ENCODE results near the gene CYP19A1. TPM values are rescaled to one million over a fixed set of nuclear protein-coding genes. Genes with fewer than 3 reads are reported as not detected.
A peak's percentile ranks its signal among the peaks of the same experiment; 100 is the strongest.
"Not testable (repeated sequence)": the region's sequence is repeated elsewhere in the genome, so short reads cannot be mapped to it uniquely, and the experiment has no call there.

The CYP19A1 gene
- total and polyA plus RNA-seq, 7 experiments from 2014 or later: 0.48 to 1.4 TPM; not detected in 5

DNA sequence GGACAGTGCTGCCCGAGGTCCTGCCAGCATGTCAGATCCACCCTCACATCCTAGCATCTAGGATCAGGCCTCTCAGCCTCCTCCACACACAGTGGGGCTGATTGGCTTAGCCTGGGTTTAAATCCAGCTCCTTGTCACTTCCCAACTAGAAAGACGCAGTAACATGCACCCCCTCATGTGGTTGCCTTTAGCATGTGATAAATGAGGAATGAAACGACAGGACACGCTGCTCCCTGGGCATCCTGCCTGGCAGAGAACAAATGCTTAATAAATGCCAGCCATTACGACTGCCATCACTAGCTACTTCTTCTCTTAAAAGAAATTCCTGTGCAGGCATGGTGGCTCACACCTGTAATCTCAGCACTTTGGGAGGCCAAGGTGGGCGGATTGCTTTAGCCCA, 149.6 kb downstream of the CYP19A1 start:
- H3K36me3 ChIP-seq (ENCODE audit: control insufficient read depth in 2 of 3, insufficient read depth in 3 of 3, low read length in 3 of 3); H3K36me3 Mint-ChIP-seq; H3K4me3 ChIP-seq (ENCODE audit: low read length); H3K4me1 ChIP-seq (ENCODE audit: control insufficient read depth in 2 of 2, insufficient read depth in 2 of 2, low read length in 2 of 2); H3K27me3 ChIP-seq (ENCODE audit: control insufficient read depth in 2 of 2, insufficient read depth in 2 of 2, low read length in 2 of 2); ATAC-seq; H3K27ac Mint-ChIP-seq; H3K4me1 Mint-ChIP-seq; intact Hi-C loops (cut with micrococcal nuclease); H3K9me3 Mint-ChIP-seq; POLR2A ChIA-PET; H3K9me3 ChIP-seq (ENCODE audit: control insufficient read depth in 2 of 3, low read length in 3 of 3); CTCF ChIA-PET; H3K4me3 Mint-ChIP-seq; DNase-seq; H3K27ac ChIP-seq (ENCODE audit: low read depth, low read length): not testable (repeated sequence)
- peaks cover 18 to 52% (median 35%) of the 10 kb centered on the region in 5 donors for H3K27me3 Mint-ChIP-seq

- H3K27ac ChIP-seq (ENCODE audit: low read depth, low read length): no peak overlapping the region
- no peaks in the 10 kb centered on the region for H3K36me3 Mint-ChIP-seq
- H3K27me3 ChIP-seq (ENCODE audit: control insufficient read depth in 2 of 2, insufficient read depth in 2 of 2, low read length in 2 of 2): peaks cover 2 to 3% of the 10 kb centered on the region in 2 donors
- CTCF ChIA-PET: no interaction called here
- POLR2A ChIA-PET: no interaction called here
- ATAC-seq: no peak
- H3K27ac Mint-ChIP-seq: no peak overlapping the region
- peaks cover 10 to 36% (median 21%) of the 10 kb centered on the region in 5 donors for H3K27me3 Mint-ChIP-seq
- DNase-seq: no peak
- intact Hi-C loops (cut with micrococcal nuclease): no loop called here
- no peaks in the 10 kb centered on the region for H3K4me1 ChIP-seq (ENCODE audit: control insufficient read depth in 2 of 2, insufficient read depth in 2 of 2, low read length in 2 of 2)
- no peaks in the 10 kb centered on the region for H3K9me3 ChIP-seq (ENCODE audit: control insufficient read depth in 2 of 3, low read length in 3 of 3)
- peaks cover 0 to 8% (median 0%) of the 10 kb centered on the region in 7 donors for H3K4me1 Mint-ChIP-seq
- peaks cover 0 to 2% (median 0%) of the 10 kb centered on the region in 11 donors for H3K9me3 Mint-ChIP-seq
- H3K4me3 Mint-ChIP-seq: no peak overlapping the region
- H3K4me3 ChIP-seq (ENCODE audit: low read length): no peak overlapping the region
- no peaks in the 10 kb centered on the region for H3K36me3 ChIP-seq (ENCODE audit: control insufficient read depth in 2 of 3, insufficient read depth in 3 of 3, low read length in 3 of 3)
Observed at GRCh38 chr15:51186891-51187290, 151.5 kb downstream of the CYP19A1 start.

DNA sequence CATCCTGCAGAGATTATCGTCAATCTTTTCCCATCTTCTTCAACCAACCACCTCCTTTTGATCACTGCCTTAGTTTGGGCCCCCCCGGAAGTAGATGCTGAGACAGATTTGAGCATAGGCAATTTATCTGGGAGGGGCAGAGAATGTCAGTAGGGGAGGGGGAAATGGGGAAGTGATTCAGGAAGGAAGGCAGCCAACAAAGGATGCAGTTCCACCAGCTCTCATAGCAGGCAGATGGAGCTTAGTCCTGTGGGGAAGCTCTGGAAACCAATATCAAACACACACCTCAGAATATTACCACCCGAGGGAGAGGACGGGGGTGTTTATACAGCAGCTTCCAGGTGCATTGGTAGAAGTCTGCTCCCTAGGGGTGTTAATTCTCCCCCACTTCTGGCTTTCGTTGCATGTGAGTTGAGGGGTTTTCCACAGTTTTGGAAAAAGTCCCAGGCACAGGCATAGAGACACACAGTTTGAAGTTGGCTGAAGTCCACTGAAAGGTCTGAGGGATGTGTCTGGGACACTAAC, 152.2 kb downstream of the CYP19A1 start:
- Histone ChIP-seq H3K27me3 (ENCODE audit: control insufficient read depth in 2 of 2, insufficient read depth in 2 of 2, low read length in 2 of 2) (peaks cover 2 to 3% of the 10 kb centered on the region in 2 donors), H3K4me3 (ENCODE audit: low read length) (no peak overlapping the region), H3K4me1 (ENCODE audit: control insufficient read depth in 2 of 2, insufficient read depth in 2 of 2, low read length in 2 of 2) (no peaks in the 10 kb centered on the region), H3K9me3 (ENCODE audit: control insufficient read depth in 2 of 3, low read length in 3 of 3) (no peaks in the 10 kb centered on the region), H3K36me3 (ENCODE audit: control insufficient read depth in 2 of 3, insufficient read depth in 3 of 3, low read length in 3 of 3) (no peaks in the 10 kb centered on the region), H3K27ac (ENCODE audit: low read depth, low read length) (no peak overlapping the region)
- no peak for DNase-seq
- Mint-ChIP-seq H3K4me1 (peaks cover 0 to 7% (median 0%) of the 10 kb centered on the region in 7 donors), H3K4me3 (no peak overlapping the region), H3K27me3 (peaks cover 10 to 31% (median 16%) of the 10 kb centered on the region in 5 donors), H3K36me3 (no peaks in the 10 kb centered on the region), H3K27ac (no peak overlapping the region), H3K9me3 (peaks cover 0 to 2% (median 0%) of the 10 kb centered on the region in 11 donors)
- CTCF ChIA-PET: no interaction called here
- intact Hi-C loops (cut with micrococcal nuclease): no loop called here
- ATAC-seq: no peak
- POLR2A ChIA-PET: no interaction called here

GRCh38 chr15:51185213-51186159, 152.9 kb downstream of the CYP19A1 start:
- peaks cover 2 to 3% of the 10 kb centered on the region in 2 donors for H3K27me3 ChIP-seq (ENCODE audit: control insufficient read depth in 2 of 2, insufficient read depth in 2 of 2, low read length in 2 of 2)
- peaks cover 10 to 29% (median 19%) of the 10 kb centered on the region in 5 donors for H3K27me3 Mint-ChIP-seq
- H3K9me3 ChIP-seq (ENCODE audit: control insufficient read depth in 2 of 3, low read length in 3 of 3): no peaks in the 10 kb centered on the region
- no peak overlapping the region for H3K4me3 Mint-ChIP-seq
- no peak overlapping the region for H3K27ac ChIP-seq (ENCODE audit: low read depth, low read length)
- no peaks in the 10 kb centered on the region for H3K36me3 Mint-ChIP-seq
- no peaks in the 10 kb centered on the region for H3K36me3 ChIP-seq (ENCODE audit: control insufficient read depth in 2 of 3, insufficient read depth in 3 of 3, low read length in 3 of 3)
- no peaks in the 10 kb centered on the region for H3K4me1 ChIP-seq (ENCODE audit: control insufficient read depth in 2 of 2, insufficient read depth in 2 of 2, low read length in 2 of 2)
- DNase-seq: no peak
- CTCF ChIA-PET: no interaction called here
- H3K27ac Mint-ChIP-seq: no peak overlapping the region
- peaks cover 0 to 2% (median 0%) of the 10 kb centered on the region in 11 donors for H3K9me3 Mint-ChIP-seq
- POLR2A ChIA-PET: no interaction called here
- ATAC-seq: peak; percentile 31
- intact Hi-C loops (cut with micrococcal nuclease): no loop called here
- H3K4me3 ChIP-seq (ENCODE audit: low read length): no peak overlapping the region
- H3K4me1 Mint-ChIP-seq: peaks cover 0 to 7% (median 0%) of the 10 kb centered on the region in 7 donors

DNA sequence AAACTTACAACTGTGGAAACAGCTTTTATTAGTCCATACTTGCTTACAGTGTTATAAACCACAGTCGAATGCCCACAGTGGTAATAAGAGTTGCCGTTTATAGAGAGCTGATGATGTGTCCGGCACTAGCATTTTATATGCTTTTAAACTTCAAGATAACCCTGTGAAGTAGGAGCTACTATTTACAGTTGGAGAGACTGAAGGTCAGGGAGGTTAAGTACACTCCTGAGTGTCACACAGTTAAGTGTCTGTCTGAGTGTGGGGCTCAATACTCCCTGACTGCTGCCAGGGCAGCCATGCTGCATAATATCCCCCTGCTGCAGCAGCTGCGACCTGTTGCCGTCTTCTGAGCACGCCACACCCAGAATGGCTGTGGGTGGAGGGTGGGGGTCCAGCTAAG, 153.8 kb downstream of the CYP19A1 start:
- Histone ChIP-seq H3K9me3 (ENCODE audit: control insufficient read depth in 2 of 3, low read length in 3 of 3) (no peaks in the 10 kb centered on the region), H3K4me3 (ENCODE audit: low read length) (no peak overlapping the region), H3K36me3 (ENCODE audit: control insufficient read depth in 2 of 3, insufficient read depth in 3 of 3, low read length in 3 of 3) (no peaks in the 10 kb centered on the region), H3K27ac (ENCODE audit: low read depth, low read length) (no peak overlapping the region), H3K4me1 (ENCODE audit: control insufficient read depth in 2 of 2, insufficient read depth in 2 of 2, low read length in 2 of 2) (no peaks in the 10 kb centered on the region), H3K27me3 (ENCODE audit: control insufficient read depth in 2 of 2, insufficient read depth in 2 of 2, low read length in 2 of 2) (peaks cover 2% of the 10 kb centered on the region in 2 donors)
- ATAC-seq: no peak
- intact Hi-C loops (cut with micrococcal nuclease): no loop called here
- peaks cover 0 to 7% (median 0%) of the 10 kb centered on the region in 7 donors for H3K4me1 Mint-ChIP-seq
- no peaks in the 10 kb centered on the region for H3K36me3 Mint-ChIP-seq
- no peak for DNase-seq
- H3K4me3 Mint-ChIP-seq: no peak overlapping the region
- peaks cover 10 to 30% (median 19%) of the 10 kb centered on the region in 5 donors for H3K27me3 Mint-ChIP-seq
- peaks cover 0 to 2% (median 0%) of the 10 kb centered on the region in 11 donors for H3K9me3 Mint-ChIP-seq
- CTCF ChIA-PET: no interaction called here
- no peak overlapping the region for H3K27ac Mint-ChIP-seq
- POLR2A ChIA-PET: no interaction called here

- Histone ChIP-seq H3K36me3 (ENCODE audit: control insufficient read depth in 2 of 3, insufficient read depth in 3 of 3, low read length in 3 of 3) (no peaks in the 10 kb centered on the region), H3K4me3 (ENCODE audit: low read length) (no peak overlapping the region), H3K27ac (ENCODE audit: low read depth, low read length) (no peak overlapping the region), H3K4me1 (ENCODE audit: control insufficient read depth in 2 of 2, insufficient read depth in 2 of 2, low read length in 2 of 2) (no peaks in the 10 kb centered on the region), H3K9me3 (ENCODE audit: control insufficient read depth in 2 of 3, low read length in 3 of 3) (no peaks in the 10 kb centered on the region), H3K27me3 (ENCODE audit: control insufficient read depth in 2 of 2, insufficient read depth in 2 of 2, low read length in 2 of 2) (no peaks in the 10 kb centered on the region)
- H3K27me3 Mint-ChIP-seq: peaks cover 10 to 22% (median 13%) of the 10 kb centered on the region in 5 donors
- ChIA-PET POLR2A (no interaction called here), CTCF (no interaction called here)
- intact Hi-C loops (cut with micrococcal nuclease): no loop called here
- DNase-seq (no peak), ATAC-seq (no peak)
- H3K36me3 Mint-ChIP-seq: no peaks in the 10 kb centered on the region
- H3K4me1 Mint-ChIP-seq: peaks cover 0 to 9% (median 0%) of the 10 kb centered on the region in 7 donors
- no peak overlapping the region for H3K4me3 Mint-ChIP-seq
- peaks cover 0 to 5% (median 0%) of the 10 kb centered on the region in 11 donors for H3K9me3 Mint-ChIP-seq
- H3K27ac Mint-ChIP-seq: no peak overlapping the region
Observed at GRCh38 chr15:51183076-51183475, 155.3 kb downstream of the CYP19A1 start.

Measured in naive thymus-derived CD4-positive, alpha-beta T cell (primary cell).